Tibial nerve (tissue), 4 donors: ENCODE data around the gene LGR6. TPM values are rescaled to one million over a fixed set of nuclear protein-coding genes. Genes with fewer than 3 reads are reported as not detected.

Source experiments
- DNase-seq, 2 donors: peaks; one replicate each; pipeline ENCODE4 v3.0.0-alpha.2; 2019; ENCODE audit warnings: low spot score in 2 of 2
- H3K27ac ChIP-seq, 4 donors: fragments of 200-600 bp; sonication (generic) in 3 of 4; one replicate each; pipeline ENCODE4 v1.5.1; 2017 to 2019; ENCODE audit warnings: mild to moderate bottlenecking in 1 of 4
- H3K27me3 ChIP-seq, 2 donors: fragments of 200-600 bp; sonication (generic) in 1 of 2; one replicate each; pipeline versions ENCODE4 v1.5.1 to v1.6.0; 2017 to 2019
- H3K36me3 ChIP-seq, 3 donors: fragments of 200-600 bp; sonication (generic); one replicate each; pipeline ENCODE4 v1.5.1; 2018 to 2019
- H3K4me1 ChIP-seq, 4 donors: fragments of 200-600 bp; sonication (generic) in 3 of 4; one replicate each; pipeline ENCODE4 v1.5.1; 2017 to 2019
- H3K4me3 ChIP-seq, 4 donors: fragments of 200-600 bp; sonication (generic) in 3 of 4; one replicate each; pipeline ENCODE4 v1.5.1; 2017 to 2019; ENCODE audit warnings: mild to moderate bottlenecking in 1 of 4, moderate library complexity in 1 of 4
- H3K9me3 ChIP-seq, 4 donors: fragments of 200-600 bp; sonication (generic) in 3 of 4; one replicate each; pipeline ENCODE4 v1.5.1; 2017 to 2019
- EP300 ChIP-seq, 2 donors: sonication (generic); formaldehyde crosslinking; IDR thresholded peaks; one replicate each; pipeline ENCODE4 v1.6.1; 2017; ENCODE audit warnings: antibody characterized with exemption in 2 of 2, mild to moderate bottlenecking in 1 of 2
- POLR2A ChIP-seq, 2 donors: fragments of 450-650 bp; IDR thresholded peaks; one replicate each; pipeline ENCODE4 v1.6.1; 2017; ENCODE audit warnings: antibody characterized with exemption in 2 of 2, mild to moderate bottlenecking in 2 of 2, moderate library complexity in 2 of 2
- WGBS, 2 donors: methylation state at CpG; one replicate each; pipeline ENCODE4 v1.1.5; 2018; 5-methylcytosine and 5-hydroxymethylcytosine counted together
- total RNA-seq, 4 donors: library from RNA; depleted of rRNA; stranded (reverse); fragments of >200 nt; gene quantifications; one replicate each; pipeline ENCODE4 v1.1.0, GENCODE V29; 2016
- TF ChIP-seq, protein P1 (sequence below), 5 experiments: fragments of 200-600 bp in 3 of 5; fragments of 450-650 bp in 2 of 5; sonication (generic) in 3 of 5; IDR thresholded peaks; one replicate each; pipeline ENCODE4 v1.5.1; 2016 to 2019; ENCODE audit warnings: antibody characterized with exemption in 5 of 5, mild to moderate bottlenecking in 3 of 5, moderate library complexity in 2 of 5

LGR6 gene
- total RNA-seq, 4 donors from 2014 or later = 0.42 TPM; not detected in 3

DNA sequence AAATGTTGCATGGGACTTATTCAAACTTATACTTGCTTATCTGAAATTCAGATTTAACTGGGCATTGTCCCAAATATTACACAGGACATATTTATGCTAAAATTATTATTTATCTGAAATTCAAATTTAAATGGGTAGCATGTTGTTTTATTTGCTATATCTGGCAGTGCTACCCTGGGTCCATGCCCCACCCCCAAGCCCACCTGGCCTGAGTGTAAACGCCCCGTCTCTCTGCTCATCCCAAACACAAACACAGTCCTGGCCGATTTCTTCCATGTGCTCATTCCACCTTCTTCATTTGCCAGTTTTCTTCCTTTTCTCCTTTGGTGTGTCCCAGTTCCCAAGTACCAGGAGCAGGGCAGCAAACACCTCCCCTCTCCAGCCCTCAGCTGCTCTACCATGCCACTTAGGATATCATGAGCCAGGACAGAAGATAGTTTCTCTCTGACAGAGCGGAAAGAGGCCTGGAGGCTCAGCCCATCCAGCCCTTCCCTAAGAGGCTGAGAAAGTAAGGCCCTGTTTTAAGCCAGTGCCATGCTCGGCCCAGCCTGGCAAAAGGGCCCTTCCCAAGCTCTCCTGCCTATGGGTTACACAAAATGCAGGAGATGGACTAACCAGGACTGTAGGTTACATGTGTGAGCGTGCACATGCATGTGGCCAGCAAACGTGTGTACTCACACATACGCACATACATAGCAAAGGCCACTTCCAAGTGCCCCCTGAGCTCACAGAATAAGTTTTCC, 78.7 kb downstream of the LGR6 start:
- Histone ChIP-seq H3K27me3 (peaks cover 0 to 7% of the 10 kb centered on the region in 2 donors), H3K36me3 (no peaks in the 10 kb centered on the region), H3K4me3 (no peak overlapping the region), H3K4me1 (no peaks in the 10 kb centered on the region), H3K27ac (no peak overlapping the region), H3K9me3 (no peaks in the 10 kb centered on the region)
- no peak for DNase-seq
- WGBS, 2 donors = 82% methylated on average over 8 of the region's 8 CpGs
- TF ChIP-seq EP300 (IDR thresholded peaks at IDR 0.05) = no peak
- no peak for TF ChIP-seq POLR2A (IDR thresholded peaks at IDR 0.05)
- TF ChIP-seq, protein P1, sequence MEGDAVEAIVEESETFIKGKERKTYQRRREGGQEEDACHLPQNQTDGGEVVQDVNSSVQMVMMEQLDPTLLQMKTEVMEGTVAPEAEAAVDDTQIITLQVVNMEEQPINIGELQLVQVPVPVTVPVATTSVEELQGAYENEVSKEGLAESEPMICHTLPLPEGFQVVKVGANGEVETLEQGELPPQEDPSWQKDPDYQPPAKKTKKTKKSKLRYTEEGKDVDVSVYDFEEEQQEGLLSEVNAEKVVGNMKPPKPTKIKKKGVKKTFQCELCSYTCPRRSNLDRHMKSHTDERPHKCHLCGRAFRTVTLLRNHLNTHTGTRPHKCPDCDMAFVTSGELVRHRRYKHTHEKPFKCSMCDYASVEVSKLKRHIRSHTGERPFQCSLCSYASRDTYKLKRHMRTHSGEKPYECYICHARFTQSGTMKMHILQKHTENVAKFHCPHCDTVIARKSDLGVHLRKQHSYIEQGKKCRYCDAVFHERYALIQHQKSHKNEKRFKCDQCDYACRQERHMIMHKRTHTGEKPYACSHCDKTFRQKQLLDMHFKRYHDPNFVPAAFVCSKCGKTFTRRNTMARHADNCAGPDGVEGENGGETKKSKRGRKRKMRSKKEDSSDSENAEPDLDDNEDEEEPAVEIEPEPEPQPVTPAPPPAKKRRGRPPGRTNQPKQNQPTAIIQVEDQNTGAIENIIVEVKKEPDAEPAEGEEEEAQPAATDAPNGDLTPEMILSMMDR (IDR thresholded peaks at IDR 0.05) = no peak

DNA sequence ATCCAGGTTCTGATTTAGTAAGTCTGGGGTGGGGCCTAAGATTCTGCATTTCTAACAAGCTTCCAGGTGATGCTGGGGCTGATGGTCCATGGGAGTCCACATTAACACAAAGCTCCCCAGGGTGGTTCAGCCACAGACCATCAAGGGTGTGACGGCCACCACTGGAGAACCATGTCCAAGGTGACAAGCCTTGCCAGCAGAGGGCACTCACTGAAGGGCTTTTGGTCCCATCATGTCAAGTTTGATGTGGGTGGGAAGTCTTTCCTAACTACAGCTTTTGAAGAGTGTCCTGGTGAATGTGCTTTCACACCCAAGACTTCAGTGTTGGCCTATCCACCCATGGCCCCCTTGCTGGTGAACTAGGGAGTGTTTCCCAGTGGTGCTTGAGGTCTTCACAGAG, 81.0 kb downstream of the LGR6 start:
- no peaks in the 10 kb centered on the region for H3K4me1 ChIP-seq
- no peaks in the 10 kb centered on the region for H3K36me3 ChIP-seq
- H3K27me3 ChIP-seq = peaks cover 0 to 7% of the 10 kb centered on the region in 2 donors
- no peak overlapping the region for H3K27ac ChIP-seq
- H3K4me3 ChIP-seq = no peak overlapping the region
- no peak for DNase-seq
- no peaks in the 10 kb centered on the region for H3K9me3 ChIP-seq
- no peak for TF ChIP-seq POLR2A (IDR thresholded peaks at IDR 0.05)
- no peak for TF ChIP-seq EP300 (IDR thresholded peaks at IDR 0.05)
- TF ChIP-seq, protein P1 (IDR thresholded peaks at IDR 0.05) = no peak
- 40 to 56% methylated on average over 1 of the region's 1 CpG for WGBS, 2 donors

DNA sequence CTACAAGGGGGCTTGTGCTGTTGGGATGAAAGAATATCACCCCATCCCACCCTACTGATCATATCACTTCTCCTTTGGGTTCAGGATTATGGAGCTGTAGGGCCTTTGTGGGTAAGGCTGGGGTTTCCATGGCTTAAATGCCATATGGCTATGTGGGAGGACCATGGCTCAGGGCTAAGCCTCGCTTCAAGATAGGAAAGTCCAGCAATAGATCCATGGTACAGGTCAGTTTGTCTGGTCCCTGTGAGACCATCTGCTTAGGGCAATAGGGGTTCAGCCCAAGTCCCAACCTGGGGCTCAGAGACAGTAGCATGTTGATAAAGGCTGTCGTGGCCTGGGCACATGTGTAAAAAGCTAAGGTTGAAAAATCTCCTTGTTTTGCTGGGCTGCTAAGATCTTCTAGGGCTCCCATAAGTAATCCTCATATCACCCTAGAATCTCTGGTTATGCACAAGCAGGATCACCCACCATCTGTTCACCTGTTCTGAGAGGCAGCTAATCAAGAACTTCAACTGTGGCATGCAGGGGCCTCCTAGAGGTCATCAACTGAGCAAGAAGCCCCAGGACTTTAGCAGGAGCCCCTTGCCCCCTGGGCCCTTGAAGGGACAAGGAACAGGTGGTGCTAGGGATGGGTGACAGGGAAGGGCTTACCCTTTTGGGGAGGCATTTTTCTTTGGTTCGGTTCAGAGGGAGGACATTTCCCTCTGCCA, 81.6 kb downstream of the LGR6 start:
- Histone ChIP-seq H3K4me1 (no peaks in the 10 kb centered on the region), H3K4me3 (no peak overlapping the region), H3K27ac (no peak overlapping the region), H3K27me3 (peaks cover 0 to 6% of the 10 kb centered on the region in 2 donors), H3K9me3 (no peaks in the 10 kb centered on the region), H3K36me3 (no peaks in the 10 kb centered on the region)
- no peak for DNase-seq
- TF ChIP-seq, protein P1 (IDR thresholded peaks at IDR 0.05) = no peak
- TF ChIP-seq POLR2A (IDR thresholded peaks at IDR 0.05) = no peak
- TF ChIP-seq EP300 (IDR thresholded peaks at IDR 0.05) = no peak
- 91 to 98% methylated on average over 3 of the region's 3 CpGs for WGBS, 2 donors

DNA sequence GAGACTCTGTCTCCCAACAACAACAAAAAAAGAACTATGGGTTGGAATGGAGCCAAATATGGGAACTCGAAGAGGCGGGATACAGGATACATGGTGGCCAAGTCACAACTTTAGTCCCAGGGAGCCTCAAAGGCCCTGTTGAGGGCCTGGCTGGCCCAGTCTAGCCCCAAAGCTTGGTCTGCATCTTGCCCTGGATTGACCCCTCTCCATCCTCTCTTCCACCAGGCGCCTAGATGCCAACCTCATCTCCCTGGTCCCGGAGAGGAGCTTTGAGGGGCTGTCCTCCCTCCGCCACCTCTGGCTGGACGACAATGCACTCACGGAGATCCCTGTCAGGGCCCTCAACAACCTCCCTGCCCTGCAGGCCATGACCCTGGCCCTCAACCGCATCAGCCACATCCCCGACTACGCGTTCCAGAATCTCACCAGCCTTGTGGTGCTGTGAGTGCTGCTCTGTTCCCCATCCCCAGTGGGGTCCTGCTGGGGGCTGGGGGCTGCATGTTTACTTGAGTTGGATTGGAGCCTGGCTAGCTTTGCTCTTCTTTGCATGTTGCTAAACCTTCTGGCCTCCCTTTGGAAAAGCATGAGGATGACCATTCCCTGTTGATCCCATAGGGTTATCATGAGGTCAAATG, 82.6 kb downstream of the LGR6 start:
- Histone ChIP-seq H3K27me3 (no peaks in the 10 kb centered on the region), H3K27ac (no peak overlapping the region), H3K4me3 (no peak overlapping the region), H3K36me3 (no peaks in the 10 kb centered on the region), H3K9me3 (no peaks in the 10 kb centered on the region), H3K4me1 (peaks cover 0 to 4% (median 2%) of the 10 kb centered on the region in 4 donors)
- no peak for DNase-seq
- 87 to 88% methylated on average over 11 of the region's 11 CpGs for WGBS, 2 donors
- TF ChIP-seq POLR2A (IDR thresholded peaks at IDR 0.05) (no peak), EP300 (IDR thresholded peaks at IDR 0.05) (no peak)
- TF ChIP-seq, protein P1 (IDR thresholded peaks at IDR 0.05) = no peak

DNA sequence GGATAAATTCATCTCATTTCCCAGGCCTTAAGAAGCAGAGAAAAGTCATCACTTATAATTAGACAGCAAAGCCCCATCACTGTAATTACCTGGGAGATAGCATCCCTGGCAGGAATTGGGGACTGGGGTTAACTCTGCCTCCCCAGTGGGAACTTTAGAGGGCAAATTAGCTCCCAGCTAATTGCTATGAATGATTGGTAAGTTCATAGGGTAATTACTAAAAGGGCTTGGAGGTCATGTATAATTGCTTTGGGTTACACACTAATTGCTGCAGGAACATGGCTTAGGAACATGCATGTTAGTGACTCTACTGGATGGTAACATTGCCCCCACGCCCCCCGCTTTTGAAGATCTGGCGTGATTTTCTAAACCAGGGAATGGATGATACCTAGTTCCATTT, 83.3 kb downstream of the LGR6 start:
- DNase-seq = no peak
- TF ChIP-seq POLR2A (IDR thresholded peaks at IDR 0.05) (no peak), EP300 (IDR thresholded peaks at IDR 0.05) (no peak)
- TF ChIP-seq, protein P1 (IDR thresholded peaks at IDR 0.05) = no peak
- Histone ChIP-seq H3K9me3 (no peaks in the 10 kb centered on the region), H3K4me3 (no peak overlapping the region), H3K4me1 (peaks cover 0 to 10% (median 4%) of the 10 kb centered on the region in 4 donors), H3K27me3 (no peaks in the 10 kb centered on the region), H3K27ac (no peak overlapping the region), H3K36me3 (no peaks in the 10 kb centered on the region)
- 94 to 97% methylated on average over 3 of the region's 3 CpGs for WGBS, 2 donors
